Thymus (tissue), 11 donors: ENCODE measurements around the gene NOS1AP. TPM values are rescaled to one million over a fixed set of nuclear protein-coding genes. Genes with fewer than 3 reads are reported as not detected.

Experiments used
- DNase-seq, 9 donors: peaks; one replicate each; pipeline ENCODE4 v3.0.0-alpha.2; 2013; ENCODE audit warnings: low spot score in 9 of 9, low read depth in 6 of 9, missing footprints in 1 of 9
- H3K27ac ChIP-seq, 2 donors: one replicate each; pipeline ENCODE4 v1.5.1; 2013; ENCODE audit warnings: control low read depth in 1 of 2, low read depth in 1 of 2, low read length in 1 of 2, mild to moderate bottlenecking in 1 of 2, moderate library complexity in 1 of 2
- H3K27me3 ChIP-seq, 2 donors: one replicate each; pipeline ENCODE4 v1.5.1; 2013; ENCODE audit warnings: low read length in 1 of 2; ENCODE audit not compliant: control insufficient read depth in 2 of 2, insufficient read depth in 1 of 2
- H3K36me3 ChIP-seq, 2 donors: one replicate each; pipeline ENCODE4 v1.5.1; 2013; ENCODE audit warnings: low read length in 1 of 2, mild to moderate bottlenecking in 1 of 2, moderate library complexity in 1 of 2; ENCODE audit not compliant: control insufficient read depth in 2 of 2, insufficient read depth in 2 of 2
- H3K4me1 ChIP-seq, 2 donors: one replicate each; pipeline ENCODE4 v1.5.1; 2013; ENCODE audit warnings: low read length in 2 of 2; ENCODE audit not compliant: control insufficient read depth in 2 of 2, insufficient read depth in 2 of 2
- H3K4me3 ChIP-seq, 2 donors: one replicate each; pipeline ENCODE4 v1.5.1; 2013; ENCODE audit warnings: low read length in 2 of 2, control low read depth in 1 of 2, mild to moderate bottlenecking in 1 of 2
- H3K9me3 ChIP-seq, 2 donors: one replicate each; pipeline ENCODE4 v1.5.1; 2013; ENCODE audit warnings: low read length in 1 of 2, mild to moderate bottlenecking in 1 of 2; ENCODE audit not compliant: control insufficient read depth in 2 of 2, insufficient read depth in 1 of 2
- WGBS: extraction: QIAGEN DNeasy Blood & Tissue Kit; methylation state at CpG from one replicate; pipeline ENCODE4 v1.1.7; 2013; 5-methylcytosine and 5-hydroxymethylcytosine counted together
- polyA plus RNA-seq: library from polyadenylated mRNA; stranded (reverse); fragments of 200-250 nt; gene quantifications from one replicate; pipeline ENCODE4 v1.2.3, GENCODE V29; 2013
- total RNA-seq: library from RNA; stranded (reverse); fragments of 120-200 nt; gene quantifications from one replicate; pipeline ENCODE4 v1.2.4, GENCODE V29; 2013
- donor health status: healthy.

Gene NOS1AP
- total and polyA plus RNA-seq, 2 donors, result 0.05 to 0.30 TPM

- Histone ChIP-seq H3K4me3 (no peak overlapping the region), H3K27ac (no peak overlapping the region), H3K36me3 (no peaks in the 10 kb centered on the region), H3K4me1 (no peaks in the 10 kb centered on the region), H3K27me3 (no peaks in the 10 kb centered on the region), H3K9me3 (no peaks in the 10 kb centered on the region)
- DNase-seq, result no peak
- WGBS, result 89% methylated on average over 4 of the region's 4 CpGs
Observed at GRCh38 chr1:162297208-162297607, 227.7 kb downstream of the NOS1AP start.

GRCh38 chr1:162298266-162298665 is 228.8 kb downstream of the NOS1AP start:
- H3K4me3 ChIP-seq, result no peak overlapping the region
- no peaks in the 10 kb centered on the region for H3K4me1 ChIP-seq

GRCh38 chr1:162299018-162299417 is 229.5 kb downstream of the NOS1AP start:
- Histone ChIP-seq H3K27me3 (no peaks in the 10 kb centered on the region), H3K4me3 (no peak overlapping the region), H3K36me3 (no peaks in the 10 kb centered on the region), H3K9me3 (no peaks in the 10 kb centered on the region), H3K27ac (no peak overlapping the region), H3K4me1 (no peaks in the 10 kb centered on the region)
- no peak for DNase-seq

More at GRCh38 chr1:162298266-162298665, 228.8 kb downstream of the NOS1AP start:
- DNase-seq, result no peak
- no peaks in the 10 kb centered on the region for H3K27me3 ChIP-seq
- H3K27ac ChIP-seq, result no peak overlapping the region
- 94% methylated on average over 2 of the region's 2 CpGs for WGBS
- no peaks in the 10 kb centered on the region for H3K9me3 ChIP-seq
- H3K36me3 ChIP-seq, result no peaks in the 10 kb centered on the region

GRCh38 chr1:162300057-162300917 is 230.8 kb downstream of the NOS1AP start:
- H3K4me1 ChIP-seq, result no peaks in the 10 kb centered on the region
- WGBS, result 90% methylated on average over 8 of the region's 8 CpGs
- DNase-seq, result no peak
- no peak overlapping the region for H3K4me3 ChIP-seq
- H3K27ac ChIP-seq, result no peak overlapping the region
- H3K36me3 ChIP-seq, result no peaks in the 10 kb centered on the region
- no peaks in the 10 kb centered on the region for H3K9me3 ChIP-seq
- H3K27me3 ChIP-seq, result no peaks in the 10 kb centered on the region

- no peak for DNase-seq
- H3K36me3 ChIP-seq, result no peaks in the 10 kb centered on the region
- H3K27me3 ChIP-seq, result no peaks in the 10 kb centered on the region
- WGBS, result 91% methylated on average over 4 of the region's 4 CpGs
- H3K4me3 ChIP-seq, result no peak overlapping the region
- H3K27ac ChIP-seq, result no peak overlapping the region
- no peaks in the 10 kb centered on the region for H3K9me3 ChIP-seq
- no peaks in the 10 kb centered on the region for H3K4me1 ChIP-seq
Observed at GRCh38 chr1:162301696-162302095, 232.2 kb downstream of the NOS1AP start.

- no peaks in the 10 kb centered on the region for H3K4me1 ChIP-seq
- H3K36me3 ChIP-seq, result no peaks in the 10 kb centered on the region
- H3K27me3 ChIP-seq, result no peaks in the 10 kb centered on the region
- H3K27ac ChIP-seq, result no peak overlapping the region
- no peak for DNase-seq
- no peaks in the 10 kb centered on the region for H3K9me3 ChIP-seq
- 97% methylated on average over 3 of the region's 3 CpGs for WGBS
- no peak overlapping the region for H3K4me3 ChIP-seq
Observed at GRCh38 chr1:162302306-162303003, 233.0 kb downstream of the NOS1AP start.

GRCh38 chr1:162303004-162303344 is 233.5 kb downstream of the NOS1AP start:
- Histone ChIP-seq H3K4me1 (no peaks in the 10 kb centered on the region), H3K27me3 (no peaks in the 10 kb centered on the region), H3K9me3 (peaks cover 0 to under 1% of the 10 kb centered on the region in 2 donors), H3K27ac (no peak overlapping the region), H3K4me3 (no peak overlapping the region), H3K36me3 (no peaks in the 10 kb centered on the region)
- 97% methylated on average over 3 of the region's 3 CpGs for WGBS
- no peak for DNase-seq

- Histone ChIP-seq H3K36me3 (no peaks in the 10 kb centered on the region), H3K27me3 (no peaks in the 10 kb centered on the region), H3K4me1 (no peaks in the 10 kb centered on the region), H3K27ac (no peak overlapping the region), H3K9me3 (peaks cover 2 to 4% of the 10 kb centered on the region in 2 donors), H3K4me3 (no peak overlapping the region)
- DNase-seq, result no peak
- WGBS, result 95% methylated on average over 2 of the region's 2 CpGs
Observed at GRCh38 chr1:162304736-162305135, 235.2 kb downstream of the NOS1AP start.

GRCh38 chr1:162305969-162306368 is 236.5 kb downstream of the NOS1AP start:
- 96% methylated on average over 1 of the region's 1 CpG for WGBS
- Histone ChIP-seq H3K4me3 (no peak overlapping the region), H3K27me3 (no peaks in the 10 kb centered on the region), H3K4me1 (no peaks in the 10 kb centered on the region), H3K27ac (no peak overlapping the region), H3K9me3 (peaks cover 2 to 4% of the 10 kb centered on the region in 2 donors), H3K36me3 (no peaks in the 10 kb centered on the region)
- no peak for DNase-seq
